Neural cell (in vitro differentiated cells): ENCODE results near the gene TRAM2. TPM values are rescaled to one million over a fixed set of nuclear protein-coding genes. Genes with fewer than 3 reads are reported as not detected.

Experiments used
- H2AFZ ChIP-seq: fragments of 200-600, 300-800 bp; sonication (generic), shearing (Covaris generic); 2 replicates; pipeline ENCODE4 v1.6.0; 2014; ENCODE audit warnings: low read depth, mild to moderate bottlenecking, antibody characterized with exemption, low read length, moderate library complexity
- H3F3A ChIP-seq: fragments of 200-600 bp; shearing (Covaris generic); 2 replicates; pipeline ENCODE4 v1.6.1; 2016; ENCODE audit warnings: mild to moderate bottlenecking, moderate library complexity, mixed read lengths, antibody characterized with exemption, low read length; ENCODE audit not compliant: insufficient read depth, poor library complexity, severe bottlenecking
- H3K27ac ChIP-seq: fragments of 200-600, 300-800 bp; sonication (generic), shearing (Covaris generic); 2 replicates; pipeline ENCODE4 v1.5.1; 2014; ENCODE audit warnings: mild to moderate bottlenecking, low read length, moderate library complexity
- H3K27me3 ChIP-seq: fragments of 300-800, 200-600 bp; sonication (generic), shearing (Covaris generic); 2 replicates; pipeline ENCODE4 v1.6.0; 2014; ENCODE audit warnings: mild to moderate bottlenecking, low read depth, low read length, moderate library complexity; ENCODE audit not compliant: insufficient read depth
- H3K36me3 ChIP-seq: fragments of 300-800, 200-600 bp; sonication (generic), shearing (Covaris generic); 2 replicates; pipeline ENCODE4 v1.5.1; 2014; ENCODE audit warnings: mild to moderate bottlenecking, antibody characterized with exemption, low read length, moderate library complexity; ENCODE audit not compliant: insufficient read depth
- H3K4me2 ChIP-seq: fragments of 300-800, 200-600 bp; sonication (generic), shearing (Covaris generic); 2 replicates; pipeline ENCODE4 v1.6.0; 2014; ENCODE audit warnings: mild to moderate bottlenecking, low read length
- H3K4me3 ChIP-seq: fragments of 300-800, 200-600 bp; sonication (generic), shearing (Covaris generic); 2 replicates; pipeline ENCODE4 v1.5.1; 2014; ENCODE audit warnings: mild to moderate bottlenecking, low read length, moderate library complexity
- H3K79me2 ChIP-seq: fragments of 200-600 bp; shearing (Covaris generic); replicated peaks from 2 replicates; pipeline ENCODE4 v1.6.0; 2014; ENCODE audit warnings: mild to moderate bottlenecking, low read length, moderate library complexity; ENCODE audit not compliant: insufficient read depth
- H3K9ac ChIP-seq: fragments of 300-800, 200-600 bp; sonication (generic), shearing (Covaris generic); 2 replicates; pipeline ENCODE4 v1.6.1; 2016; ENCODE audit warnings: mild to moderate bottlenecking, low read length, mixed read lengths
- H3K9me2 ChIP-seq: fragments of 200-600 bp; shearing (Covaris generic); 2 replicates; pipeline ENCODE4 v1.6.1; 2016; ENCODE audit warnings: mild to moderate bottlenecking, low read length, mixed read lengths; ENCODE audit not compliant: insufficient read depth
- H3K9me3 ChIP-seq: fragments of 200-600, 300-800 bp; sonication (generic), shearing (Covaris generic); 2 replicates; pipeline ENCODE4 v1.6.1; 2016; ENCODE audit warnings: mild to moderate bottlenecking, mixed run types, low read length, moderate library complexity, mixed read lengths
- H4K20me1 ChIP-seq: fragments of 200-600 bp; shearing (Covaris generic); 2 replicates; pipeline ENCODE4 v1.6.1; 2016; ENCODE audit warnings: mild to moderate bottlenecking, mixed run types; ENCODE audit not compliant: insufficient read depth
- EP300 ChIP-seq: fragments of 450-650 bp; conservative IDR thresholded peaks from 2 replicates; pipeline ENCODE4 v1.6.1; 2014; ENCODE audit warnings: antibody characterized with exemption, mild to moderate bottlenecking, moderate library complexity; ENCODE audit not compliant: poor library complexity, severe bottlenecking
- EZH2 ChIP-seq: fragments of 200-600, 300-800 bp; shearing (Covaris generic), sonication (generic); IDR thresholded peaks from 2 replicates; pipeline ENCODE4 v1.6.1; 2014; ENCODE audit warnings: antibody characterized with exemption, low read length, borderline replicate concordance, mild to moderate bottlenecking; ENCODE audit not compliant: insufficient read depth, poor library complexity, severe bottlenecking
- MXI1 ChIP-seq: fragments of 450-650 bp; conservative IDR thresholded peaks from 2 replicates; pipeline ENCODE4 v1.6.1; 2014; ENCODE audit warnings: antibody characterized with exemption, mild to moderate bottlenecking; ENCODE audit not compliant: poor library complexity, severe bottlenecking
- POLR2AphosphoS5 ChIP-seq: IDR thresholded peaks from 2 replicates; pipeline ENCODE4 v1.6.1; 2012
- RAD21 ChIP-seq: fragments of 450-650 bp; conservative IDR thresholded peaks from 2 replicates; pipeline ENCODE4 v1.6.1; 2014; ENCODE audit warnings: antibody characterized with exemption, mild to moderate bottlenecking, moderate library complexity
- SMC3 ChIP-seq: fragments of 450-650 bp; conservative IDR thresholded peaks from 2 replicates; pipeline ENCODE4 v1.6.1; 2014; ENCODE audit warnings: antibody characterized with exemption, mild to moderate bottlenecking, moderate library complexity; ENCODE audit not compliant: poor library complexity
- TAF1 ChIP-seq: IDR thresholded peaks from 2 replicates; pipeline ENCODE4 v1.6.1; 2012; ENCODE audit warnings: low read depth
- polyA plus RNA-seq: library from polyadenylated mRNA; depleted of rRNA; stranded (reverse); fragments of >200 nt; gene quantifications from 2 replicates; pipeline ENCODE4 v1.2.3, GENCODE V29; 2014
- TF ChIP-seq, protein P1 (sequence below): fragments of 450-650 bp; IDR thresholded peaks from 2 replicates; pipeline ENCODE4 v1.5.1; 2014; ENCODE audit warnings: antibody characterized with exemption, mild to moderate bottlenecking, moderate library complexity; ENCODE audit not compliant: poor library complexity, severe bottlenecking
- TF ChIP-seq, protein P2 (sequence below): IDR thresholded peaks from 2 replicates; pipeline ENCODE4 v1.6.1; 2012; ENCODE audit warnings: borderline replicate concordance

TRAM2 gene
- polyA plus RNA-seq, 1 donor from 2014 or later = 0.41 TPM

DNA sequence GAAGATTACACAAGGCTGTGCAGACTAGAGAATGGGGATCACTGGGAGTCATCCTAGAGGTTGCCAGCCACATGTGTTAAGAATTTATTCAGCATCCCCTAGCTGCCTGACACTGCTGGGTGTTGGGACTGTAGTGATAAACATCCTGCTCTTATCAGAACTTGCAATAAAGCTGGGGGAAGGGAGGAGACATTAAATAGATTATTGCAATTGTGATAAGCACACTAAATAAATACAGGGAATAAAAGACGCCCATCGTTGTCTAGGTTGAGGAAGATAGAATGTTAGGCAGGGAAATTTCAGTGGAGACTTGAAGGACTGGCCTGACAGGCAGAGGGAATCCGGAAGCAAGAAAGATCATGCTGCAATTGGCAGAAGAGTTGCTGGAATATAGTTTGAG is 33.2 kb upstream of the TRAM2 start:
- H3K4me2 ChIP-seq = no peak overlapping the region
- H3K36me3 ChIP-seq = no peaks in the 10 kb centered on the region
- H3K27ac ChIP-seq = no peak overlapping the region
- no peaks in the 10 kb centered on the region for H3K27me3 ChIP-seq
- H3K9ac ChIP-seq = no peak overlapping the region
- H3K4me3 ChIP-seq = no peak overlapping the region
- no peaks in the 10 kb centered on the region for H4K20me1 ChIP-seq
- no peaks in the 10 kb centered on the region for H3F3A ChIP-seq
- no peaks in the 10 kb centered on the region for H3K9me3 ChIP-seq
- TF ChIP-seq, protein P1, sequence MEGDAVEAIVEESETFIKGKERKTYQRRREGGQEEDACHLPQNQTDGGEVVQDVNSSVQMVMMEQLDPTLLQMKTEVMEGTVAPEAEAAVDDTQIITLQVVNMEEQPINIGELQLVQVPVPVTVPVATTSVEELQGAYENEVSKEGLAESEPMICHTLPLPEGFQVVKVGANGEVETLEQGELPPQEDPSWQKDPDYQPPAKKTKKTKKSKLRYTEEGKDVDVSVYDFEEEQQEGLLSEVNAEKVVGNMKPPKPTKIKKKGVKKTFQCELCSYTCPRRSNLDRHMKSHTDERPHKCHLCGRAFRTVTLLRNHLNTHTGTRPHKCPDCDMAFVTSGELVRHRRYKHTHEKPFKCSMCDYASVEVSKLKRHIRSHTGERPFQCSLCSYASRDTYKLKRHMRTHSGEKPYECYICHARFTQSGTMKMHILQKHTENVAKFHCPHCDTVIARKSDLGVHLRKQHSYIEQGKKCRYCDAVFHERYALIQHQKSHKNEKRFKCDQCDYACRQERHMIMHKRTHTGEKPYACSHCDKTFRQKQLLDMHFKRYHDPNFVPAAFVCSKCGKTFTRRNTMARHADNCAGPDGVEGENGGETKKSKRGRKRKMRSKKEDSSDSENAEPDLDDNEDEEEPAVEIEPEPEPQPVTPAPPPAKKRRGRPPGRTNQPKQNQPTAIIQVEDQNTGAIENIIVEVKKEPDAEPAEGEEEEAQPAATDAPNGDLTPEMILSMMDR = no peak
- TF ChIP-seq POLR2AphosphoS5 (no peak), RAD21 (no peak), SMC3 (no peak), TAF1 (no peak), MXI1 (no peak), EP300 (no peak), EZH2 (no peak)
- TF ChIP-seq, protein P2, sequence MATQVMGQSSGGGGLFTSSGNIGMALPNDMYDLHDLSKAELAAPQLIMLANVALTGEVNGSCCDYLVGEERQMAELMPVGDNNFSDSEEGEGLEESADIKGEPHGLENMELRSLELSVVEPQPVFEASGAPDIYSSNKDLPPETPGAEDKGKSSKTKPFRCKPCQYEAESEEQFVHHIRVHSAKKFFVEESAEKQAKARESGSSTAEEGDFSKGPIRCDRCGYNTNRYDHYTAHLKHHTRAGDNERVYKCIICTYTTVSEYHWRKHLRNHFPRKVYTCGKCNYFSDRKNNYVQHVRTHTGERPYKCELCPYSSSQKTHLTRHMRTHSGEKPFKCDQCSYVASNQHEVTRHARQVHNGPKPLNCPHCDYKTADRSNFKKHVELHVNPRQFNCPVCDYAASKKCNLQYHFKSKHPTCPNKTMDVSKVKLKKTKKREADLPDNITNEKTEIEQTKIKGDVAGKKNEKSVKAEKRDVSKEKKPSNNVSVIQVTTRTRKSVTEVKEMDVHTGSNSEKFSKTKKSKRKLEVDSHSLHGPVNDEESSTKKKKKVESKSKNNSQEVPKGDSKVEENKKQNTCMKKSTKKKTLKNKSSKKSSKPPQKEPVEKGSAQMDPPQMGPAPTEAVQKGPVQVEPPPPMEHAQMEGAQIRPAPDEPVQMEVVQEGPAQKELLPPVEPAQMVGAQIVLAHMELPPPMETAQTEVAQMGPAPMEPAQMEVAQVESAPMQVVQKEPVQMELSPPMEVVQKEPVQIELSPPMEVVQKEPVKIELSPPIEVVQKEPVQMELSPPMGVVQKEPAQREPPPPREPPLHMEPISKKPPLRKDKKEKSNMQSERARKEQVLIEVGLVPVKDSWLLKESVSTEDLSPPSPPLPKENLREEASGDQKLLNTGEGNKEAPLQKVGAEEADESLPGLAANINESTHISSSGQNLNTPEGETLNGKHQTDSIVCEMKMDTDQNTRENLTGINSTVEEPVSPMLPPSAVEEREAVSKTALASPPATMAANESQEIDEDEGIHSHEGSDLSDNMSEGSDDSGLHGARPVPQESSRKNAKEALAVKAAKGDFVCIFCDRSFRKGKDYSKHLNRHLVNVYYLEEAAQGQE = no peak
- no peaks in the 10 kb centered on the region for H3K9me2 ChIP-seq
- no peak overlapping the region for H2AFZ ChIP-seq
- no peaks in the 10 kb centered on the region for H3K79me2 ChIP-seq

DNA sequence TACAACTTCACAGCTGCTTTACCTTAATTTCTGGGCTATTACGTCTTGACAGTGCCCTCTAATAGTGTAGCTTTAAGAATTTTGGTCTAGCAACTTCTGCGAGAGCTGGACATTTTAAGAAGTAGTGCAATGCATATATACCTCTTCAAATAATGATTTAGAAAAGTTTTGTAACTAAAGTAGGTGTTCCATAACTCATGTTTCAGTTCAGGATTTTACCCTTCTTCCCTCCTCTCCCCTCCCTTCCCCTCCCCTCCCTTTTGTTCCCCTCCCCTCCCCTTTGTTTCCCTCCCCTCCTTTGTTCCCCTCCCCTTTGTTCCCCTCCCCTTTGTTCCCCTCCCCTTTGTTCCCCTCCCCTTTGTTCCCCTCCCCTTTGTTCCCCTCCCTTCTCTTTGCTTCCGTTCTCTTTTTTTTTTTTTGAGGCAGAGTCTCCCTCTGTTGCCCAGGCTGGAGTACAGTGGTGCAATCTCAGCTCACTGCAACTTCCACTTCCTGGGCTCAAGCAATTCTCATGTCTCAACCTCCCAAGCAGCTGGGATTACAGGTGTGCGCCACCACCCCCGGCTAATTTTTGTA is 28.8 kb upstream of the TRAM2 start:
- Histone ChIP-seq H3K9me2 (no peaks in the 10 kb centered on the region), H3K36me3 (no peaks in the 10 kb centered on the region), H2AFZ (no peak overlapping the region), H3K79me2 (no peaks in the 10 kb centered on the region), H3K4me2 (no peak overlapping the region), H4K20me1 (no peaks in the 10 kb centered on the region), H3K4me3 (no peak overlapping the region), H3F3A (no peaks in the 10 kb centered on the region), H3K27me3 (no peaks in the 10 kb centered on the region), H3K9ac (no peak overlapping the region), H3K9me3 (no peaks in the 10 kb centered on the region), H3K27ac (no peak overlapping the region)
- TF ChIP-seq MXI1 (no peak), SMC3 (no peak), POLR2AphosphoS5 (no peak)
- TF ChIP-seq, protein P1 = no peak
